SHP77 (cell line): ENCODE data around the gene MRPL42.
"Not testable (repeated sequence)": the region's sequence is repeated elsewhere in the genome, so short reads cannot be mapped to it uniquely, and the experiment has no call there.

Experiments
- DNase-seq, 2 experiments: peaks; one replicate each; lab custom pipeline; 2025; lab: John Stamatoyannopoulos, UW

Gene MRPL42

DNA sequence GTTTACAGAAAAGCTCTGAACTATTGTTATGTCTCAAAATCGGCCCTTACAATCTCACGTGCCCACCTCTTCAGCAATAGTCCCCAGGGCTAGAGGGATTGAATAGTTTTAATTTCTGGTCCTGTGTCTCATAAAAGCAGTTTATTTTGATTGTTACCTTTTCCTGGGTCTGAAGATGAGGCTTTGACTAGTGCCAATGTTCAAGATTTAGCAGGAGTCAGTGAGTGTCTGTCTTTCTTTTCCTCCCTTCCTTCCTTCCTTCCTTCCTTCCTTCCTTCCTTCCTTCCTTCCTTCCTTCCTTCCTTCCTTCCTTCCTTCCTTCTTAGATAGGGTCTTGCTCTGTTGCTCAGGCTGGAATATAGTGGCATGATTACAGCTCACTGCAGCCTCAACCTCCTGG, 80.5 kb downstream of the MRPL42 start:
- no peak for DNase-seq

DNA sequence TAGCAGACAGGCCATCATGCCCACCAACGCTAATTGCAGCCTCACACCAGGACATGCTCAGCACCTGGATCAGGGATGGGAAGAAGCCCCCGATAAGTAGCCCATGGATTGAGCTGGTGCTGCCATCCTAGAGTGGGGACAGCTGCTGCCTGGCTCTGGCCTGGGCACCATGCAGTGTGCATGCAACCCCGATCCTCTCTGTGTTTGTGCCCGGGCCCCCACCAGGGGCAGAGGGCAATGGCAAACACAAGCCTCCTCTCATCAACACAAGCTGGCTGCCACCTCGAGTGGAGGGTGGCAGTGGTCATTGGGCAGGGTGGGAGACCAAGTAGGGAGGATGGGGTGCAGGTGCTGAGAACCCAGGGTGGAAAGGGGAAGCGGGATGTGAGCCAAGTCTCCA, 81.9 kb downstream of the MRPL42 start:
- DNase-seq: no peak

GRCh38 chr12:93550748-93551611, 83.7 kb downstream of the MRPL42 start:
- DNase-seq: no peak

DNA sequence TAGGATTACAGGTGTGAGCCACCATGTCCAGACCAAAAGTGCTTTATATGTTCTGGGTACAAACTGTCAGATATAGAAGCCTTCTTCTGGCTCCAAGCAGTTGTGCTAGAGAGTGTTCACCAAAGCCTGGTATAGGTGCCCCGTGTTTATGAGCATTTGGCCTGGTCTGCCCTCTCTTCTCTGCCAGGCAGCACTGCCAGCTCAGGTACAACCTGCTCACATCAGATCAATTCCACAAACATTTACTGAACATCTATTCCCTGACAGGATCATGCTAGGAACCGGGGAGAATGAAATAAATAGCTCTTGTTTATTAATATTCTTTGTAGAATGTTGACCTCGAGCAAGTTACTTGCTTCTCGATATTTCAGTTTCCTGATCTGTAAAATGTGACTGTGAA, 85.1 kb downstream of the MRPL42 start:
- no peak for DNase-seq

DNA sequence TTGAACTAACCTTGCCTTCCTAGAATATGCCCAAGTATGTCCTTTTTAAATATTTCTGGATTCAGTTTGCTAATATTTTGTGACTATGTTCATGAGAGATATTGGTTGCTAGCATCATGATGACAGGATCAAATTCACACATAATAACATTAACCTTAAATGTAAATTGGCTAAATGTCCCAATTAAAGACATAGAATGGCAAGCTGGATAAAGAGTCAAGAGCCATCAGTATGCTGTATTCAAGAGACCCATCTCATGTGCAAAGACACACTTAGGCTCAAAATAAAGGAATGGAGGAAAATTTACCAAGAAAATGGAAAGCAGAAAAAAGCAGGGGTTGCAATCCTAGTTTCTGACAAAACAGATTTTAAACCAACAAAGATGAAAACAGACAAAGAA, 90.6 kb downstream of the MRPL42 start:
- DNase-seq: not testable (repeated sequence)

GRCh38 chr12:93558685-93559084, 91.4 kb downstream of the MRPL42 start:
- not testable (repeated sequence) for DNase-seq

GRCh38 chr12:93563807-93564538, 96.7 kb downstream of the MRPL42 start:
- DNase-seq: peak in 1 of 2 experiments; percentile 7

GRCh38 chr12:93565760-93566159, 98.4 kb downstream of the MRPL42 start:
- DNase-seq: no peak
